WTC11 (cell line): ENCODE measurements around the gene LGALS1. TPM values are rescaled to one million over a fixed set of nuclear protein-coding genes. Genes with fewer than 3 reads are reported as not detected.

Experiments used
- ATAC-seq: fragments of 200-7000 bp; cut with Tn5 transposase; 2 replicates; pipeline ENCODE4 v1.10.0; 2021; ENCODE audit warnings: mild to moderate bottlenecking, moderate library complexity
- CTCF ChIA-PET: fragments of 300-600 bp; sonication (Branson Sonifier 250); formaldehyde crosslinking; loops from one replicate; lab custom pipeline; 2021; ENCODE audit warnings: antibody characterized with exemption; lab: Charles Lee
- POLR2A ChIA-PET: fragments of 350-600 bp; sonication (Branson Sonifier 250); formaldehyde crosslinking; loops from one replicate; lab custom pipeline; 2021; ENCODE audit warnings: antibody characterized with exemption; lab: Charles Lee
- DNase-seq: peaks from one replicate; pipeline ENCODE4 v3.0.0; 2021; ENCODE audit warnings: low spot score
- H3K27ac Mint-ChIP-seq: 2 replicates; pipeline ENCODE4 v1.8.0; 2021; ENCODE audit warnings: mixed read lengths
- H3K27me3 Mint-ChIP-seq: 2 replicates; pipeline ENCODE4 v1.8.0; 2021; ENCODE audit warnings: low read depth, mild to moderate bottlenecking, moderate library complexity, mixed read lengths
- H3K36me3 Mint-ChIP-seq: 2 replicates; pipeline ENCODE4 v1.8.0; 2021; ENCODE audit warnings: mixed read lengths
- H3K4me1 Mint-ChIP-seq: 2 replicates; pipeline ENCODE4 v1.8.0; 2022; ENCODE audit warnings: mixed read lengths
- H3K4me3 Mint-ChIP-seq: 2 replicates; pipeline ENCODE4 v1.8.0; 2021; ENCODE audit warnings: mild to moderate bottlenecking, moderate library complexity, mixed read lengths
- H3K9me3 Mint-ChIP-seq: 2 replicates; pipeline ENCODE4 v1.8.0; 2021; ENCODE audit warnings: mixed read lengths
- HMGXB4 ChIP-seq: sonication (generic); formaldehyde crosslinking; IDR thresholded peaks from 2 replicates; pipeline ENCODE4 v1.8.1; 2023; ENCODE audit warnings: mild to moderate bottlenecking, moderate library complexity, missing genetic modification reagents
- NFATC4 ChIP-seq: fragments of 250-450 bp; sonication (Bioruptor Pico); IDR thresholded peaks from 2 replicates; pipeline ENCODE4 v1.9.0; 2021; ENCODE audit warnings: mild to moderate bottlenecking
- USF2 ChIP-seq: sonication (generic); formaldehyde crosslinking; IDR thresholded peaks from 2 replicates; pipeline ENCODE4 v1.8.1; 2023; ENCODE audit warnings: mild to moderate bottlenecking, missing genetic modification reagents, moderate library complexity
- ZBTB43 ChIP-seq: sonication (generic); formaldehyde crosslinking; IDR thresholded peaks from 2 replicates; pipeline ENCODE4 v1.8.1; 2023; ENCODE audit warnings: mild to moderate bottlenecking, missing genetic modification reagents
- ZNF219 ChIP-seq: sonication (generic); formaldehyde crosslinking; IDR thresholded peaks from 2 replicates; pipeline ENCODE4 v1.8.0; 2023; ENCODE audit warnings: missing genetic modification reagents, mild to moderate bottlenecking, borderline replicate concordance
- ZNF232 ChIP-seq: sonication (generic); formaldehyde crosslinking; IDR thresholded peaks from 2 replicates; pipeline ENCODE4 v1.8.0; 2022; ENCODE audit warnings: mild to moderate bottlenecking, missing genetic modification reagents
- ZNF263 ChIP-seq: sonication (generic); formaldehyde crosslinking; IDR thresholded peaks from 2 replicates; pipeline ENCODE4 v1.8.1; 2022; ENCODE audit warnings: low read depth, mild to moderate bottlenecking, moderate library complexity, missing genetic modification reagents
- ZNF396 ChIP-seq: fragments of 250-450 bp; sonication (Bioruptor Pico); IDR thresholded peaks from 2 replicates; pipeline ENCODE4 v1.8.0; 2021; ENCODE audit warnings: mild to moderate bottlenecking, moderate library complexity, borderline replicate concordance
- ZNF416 ChIP-seq: fragments of 250-450 bp; sonication (Bioruptor Pico); IDR thresholded peaks from 2 replicates; pipeline ENCODE4 v1.9.0; 2021; ENCODE audit warnings: mild to moderate bottlenecking, inconsistent platforms
- ZNF423 ChIP-seq: fragments of 250-450 bp; sonication (Bioruptor Pico); IDR thresholded peaks from 2 replicates; pipeline ENCODE4 v2.1.2; 2022; ENCODE audit warnings: mild to moderate bottlenecking, moderate library complexity
- ZNF512 ChIP-seq: sonication (generic); formaldehyde crosslinking; IDR thresholded peaks from 2 replicates; pipeline ENCODE4 v1.8.1; 2022; ENCODE audit warnings: missing genetic modification reagents, borderline replicate concordance
- total RNA-seq: library from RNA; stranded (reverse); gene quantifications from 3 replicates; pipeline ENCODE4 v1.2.3, GENCODE V29; 2021
- TF ChIP-seq, protein P1 (sequence below): fragments of 250-450 bp; sonication (Bioruptor Pico); IDR thresholded peaks from 2 replicates; pipeline ENCODE4 v1.9.0; 2021; ENCODE audit warnings: mild to moderate bottlenecking
- TF ChIP-seq, protein P2 (sequence below): sonication (generic); formaldehyde crosslinking; IDR thresholded peaks from 2 replicates; pipeline ENCODE4 v1.8.1; 2022; ENCODE audit warnings: low read depth, mild to moderate bottlenecking, moderate library complexity, missing genetic modification reagents, borderline replicate concordance
- TF ChIP-seq, protein P3 (sequence below): sonication (generic); formaldehyde crosslinking; IDR thresholded peaks from 2 replicates; pipeline ENCODE4 v1.8.1; 2022; ENCODE audit warnings: mild to moderate bottlenecking, missing genetic modification reagents, moderate library complexity, borderline replicate concordance
- TF ChIP-seq, protein P4 (sequence below): sonication (generic); formaldehyde crosslinking; IDR thresholded peaks from 2 replicates; pipeline ENCODE4 v1.8.1; 2023; ENCODE audit warnings: mild to moderate bottlenecking, missing genetic modification reagents, moderate library complexity

Gene LGALS1
- total RNA-seq, 1 experiment from 2014 or later, result 17.3 TPM

DNA sequence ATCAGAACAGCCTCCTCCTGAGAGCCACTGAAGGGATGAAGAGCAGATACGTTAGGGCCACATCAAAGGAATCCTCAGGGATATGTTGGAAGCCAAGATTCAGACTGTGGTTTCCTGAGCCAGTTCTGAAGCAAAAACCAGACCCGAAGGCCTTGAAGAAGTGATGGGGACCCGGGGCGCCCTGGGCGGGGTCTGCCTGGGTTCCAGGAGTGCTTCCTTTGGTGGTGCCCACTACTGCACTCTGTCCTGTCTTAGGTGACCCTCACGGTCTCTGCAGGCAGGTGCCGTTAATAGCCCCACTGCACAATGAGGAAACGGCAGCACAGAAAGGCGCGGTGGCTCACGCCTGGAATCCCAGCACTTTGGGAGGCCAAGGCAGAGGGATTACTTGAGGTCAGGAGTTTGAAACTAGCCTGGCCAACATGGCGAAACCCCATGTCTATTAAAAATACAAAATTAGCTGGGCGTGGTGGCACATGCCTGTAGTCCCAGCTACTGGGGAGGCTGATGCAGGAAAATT lies 48.8 kb upstream of the LGALS1 start:
- ATAC-seq (no peak), DNase-seq (no peak)
- CTCF ChIA-PET, result interaction anchor here (0.9 to 11.4 kb wide), 7 partner anchors 10 to 71 kb away, joined by 3 to 152 read pairs (median 7); partner anchors contain the start of gene GGA1
- TF ChIP-seq ZNF219 (CRISPR knock-in tag) (no peak), ZNF512 (CRISPR knock-in tag) (no peak), NFATC4 (CRISPR knock-in tag) (no peak), ZNF423 (no peak), ZNF232 (CRISPR knock-in tag) (no peak), ZNF396 (CRISPR knock-in tag) (no peak), ZNF416 (CRISPR knock-in tag) (no peak), HMGXB4 (CRISPR knock-in tag) (no peak), USF2 (no peak), ZBTB43 (CRISPR knock-in tag) (no peak)
- TF ChIP-seq, protein P1, sequence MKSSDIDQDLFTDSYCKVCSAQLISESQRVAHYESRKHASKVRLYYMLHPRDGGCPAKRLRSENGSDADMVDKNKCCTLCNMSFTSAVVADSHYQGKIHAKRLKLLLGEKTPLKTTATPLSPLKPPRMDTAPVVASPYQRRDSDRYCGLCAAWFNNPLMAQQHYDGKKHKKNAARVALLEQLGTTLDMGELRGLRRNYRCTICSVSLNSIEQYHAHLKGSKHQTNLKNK, result no peak
- TF ChIP-seq, protein P2, sequence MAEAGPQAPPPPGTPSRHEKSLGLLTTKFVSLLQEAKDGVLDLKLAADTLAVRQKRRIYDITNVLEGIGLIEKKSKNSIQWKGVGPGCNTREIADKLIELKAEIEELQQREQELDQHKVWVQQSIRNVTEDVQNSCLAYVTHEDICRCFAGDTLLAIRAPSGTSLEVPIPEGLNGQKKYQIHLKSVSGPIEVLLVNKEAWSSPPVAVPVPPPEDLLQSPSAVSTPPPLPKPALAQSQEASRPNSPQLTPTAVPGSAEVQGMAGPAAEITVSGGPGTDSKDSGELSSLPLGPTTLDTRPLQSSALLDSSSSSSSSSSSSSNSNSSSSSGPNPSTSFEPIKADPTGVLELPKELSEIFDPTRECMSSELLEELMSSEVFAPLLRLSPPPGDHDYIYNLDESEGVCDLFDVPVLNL (CRISPR knock-in tag), result no peak
- TF ChIP-seq, protein P3, sequence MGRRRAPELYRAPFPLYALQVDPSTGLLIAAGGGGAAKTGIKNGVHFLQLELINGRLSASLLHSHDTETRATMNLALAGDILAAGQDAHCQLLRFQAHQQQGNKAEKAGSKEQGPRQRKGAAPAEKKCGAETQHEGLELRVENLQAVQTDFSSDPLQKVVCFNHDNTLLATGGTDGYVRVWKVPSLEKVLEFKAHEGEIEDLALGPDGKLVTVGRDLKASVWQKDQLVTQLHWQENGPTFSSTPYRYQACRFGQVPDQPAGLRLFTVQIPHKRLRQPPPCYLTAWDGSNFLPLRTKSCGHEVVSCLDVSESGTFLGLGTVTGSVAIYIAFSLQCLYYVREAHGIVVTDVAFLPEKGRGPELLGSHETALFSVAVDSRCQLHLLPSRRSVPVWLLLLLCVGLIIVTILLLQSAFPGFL (CRISPR knock-in tag), result no peak
- TF ChIP-seq, protein P4, sequence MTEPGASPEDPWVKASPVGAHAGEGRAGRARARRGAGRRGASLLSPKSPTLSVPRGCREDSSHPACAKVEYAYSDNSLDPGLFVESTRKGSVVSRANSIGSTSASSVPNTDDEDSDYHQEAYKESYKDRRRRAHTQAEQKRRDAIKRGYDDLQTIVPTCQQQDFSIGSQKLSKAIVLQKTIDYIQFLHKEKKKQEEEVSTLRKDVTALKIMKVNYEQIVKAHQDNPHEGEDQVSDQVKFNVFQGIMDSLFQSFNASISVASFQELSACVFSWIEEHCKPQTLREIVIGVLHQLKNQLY (CRISPR knock-in tag), result no peak
- Mint-ChIP-seq H3K4me1 (peaks cover 3% of the 10 kb centered on the region), H3K27me3 (no peaks in the 10 kb centered on the region), H3K4me3 (no peak overlapping the region), H3K36me3 (peaks cover 2% of the 10 kb centered on the region; the same call in 1 of the 2 replicates), H3K9me3 (no peaks in the 10 kb centered on the region), H3K27ac (0 out of 2 replicates have a peak overlapping the region, but pooled peaks have one; percentile 9)
- POLR2A ChIA-PET, result no interaction called here

DNA sequence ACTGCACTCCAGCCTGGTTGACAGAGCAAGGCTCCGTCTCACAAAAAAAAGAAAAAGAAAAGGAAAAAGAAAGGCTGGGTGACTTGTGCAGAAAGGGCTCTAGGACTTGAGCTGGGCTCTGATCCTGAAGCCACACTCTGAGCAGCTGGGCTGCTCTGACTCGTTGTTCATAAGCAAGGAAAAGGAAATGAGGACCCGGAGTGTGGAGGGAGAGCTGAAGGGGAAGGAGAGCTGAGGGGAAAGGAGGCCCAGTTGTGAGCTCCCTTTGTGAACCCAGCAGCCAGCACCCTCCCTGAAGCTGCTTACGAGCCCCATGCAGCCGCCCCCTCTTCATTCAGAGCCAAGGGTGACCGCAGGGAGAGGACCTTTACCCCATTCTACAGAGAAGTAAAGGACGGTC lies 48.3 kb upstream of the LGALS1 start:
- no peak for ATAC-seq
- Mint-ChIP-seq H3K4me3 (no peak overlapping the region), H3K9me3 (no peaks in the 10 kb centered on the region), H3K36me3 (peaks cover 2% of the 10 kb centered on the region; the same call in 1 of the 2 replicates), H3K4me1 (peaks cover 3% of the 10 kb centered on the region), H3K27ac (0 out of 2 replicates have a peak overlapping the region, but pooled peaks have one; percentile 9), H3K27me3 (no peaks in the 10 kb centered on the region)
- ChIA-PET POLR2A (no interaction called here), CTCF (interaction anchor here (0.9 to 11.4 kb wide), 6 partner anchors 9 to 181 kb away, joined by 3 to 152 read pairs (median 7); partner anchors contain the start of genes GCAT and GGA1)
- no peak for TF ChIP-seq ZNF263
- DNase-seq, result no peak
